ENCODE measurements around the gene CCDC68.

Gene CCDC68

DNA sequence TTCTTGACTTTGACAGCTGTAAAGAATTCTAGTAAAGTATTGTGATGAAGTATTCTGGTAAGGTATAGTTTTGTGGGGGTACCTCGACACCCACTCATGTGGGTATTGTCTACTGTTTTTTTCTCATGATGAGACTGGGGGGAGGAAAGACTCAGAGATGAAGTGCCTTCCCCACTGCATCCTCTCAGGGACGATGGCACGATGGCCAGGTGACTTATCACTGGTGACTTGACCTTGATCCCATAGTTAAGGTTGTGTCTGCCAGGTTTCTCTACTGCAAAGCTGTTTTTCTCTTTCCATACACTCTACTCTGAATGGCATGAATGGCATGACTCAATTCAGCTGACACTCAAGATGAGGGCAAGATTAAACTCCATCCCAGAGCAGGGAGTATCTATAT, 936 bp upstream of the CCDC68 start:
- no peak for DNase-seq

DNA sequence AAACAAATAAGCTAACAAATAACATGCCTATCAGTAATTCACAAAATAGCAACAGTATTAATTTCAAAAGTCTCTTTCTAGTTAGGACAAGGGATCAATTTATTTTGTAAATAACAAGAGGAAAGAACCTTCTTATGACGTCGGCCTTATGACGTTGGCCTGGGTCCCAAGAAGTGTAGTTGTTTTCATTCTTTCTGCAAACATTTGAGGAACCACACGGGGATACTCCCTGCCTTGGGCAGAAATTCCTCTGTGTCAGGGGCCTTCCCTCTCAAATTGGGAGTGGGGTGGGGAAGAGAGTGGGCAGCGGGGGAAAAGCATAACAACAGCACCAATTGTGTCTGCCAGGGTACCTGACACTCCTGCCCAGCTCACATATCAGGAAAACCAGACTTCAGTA, 1.3 kb downstream of the CCDC68 start:
- no peak for DNase-seq

DNA sequence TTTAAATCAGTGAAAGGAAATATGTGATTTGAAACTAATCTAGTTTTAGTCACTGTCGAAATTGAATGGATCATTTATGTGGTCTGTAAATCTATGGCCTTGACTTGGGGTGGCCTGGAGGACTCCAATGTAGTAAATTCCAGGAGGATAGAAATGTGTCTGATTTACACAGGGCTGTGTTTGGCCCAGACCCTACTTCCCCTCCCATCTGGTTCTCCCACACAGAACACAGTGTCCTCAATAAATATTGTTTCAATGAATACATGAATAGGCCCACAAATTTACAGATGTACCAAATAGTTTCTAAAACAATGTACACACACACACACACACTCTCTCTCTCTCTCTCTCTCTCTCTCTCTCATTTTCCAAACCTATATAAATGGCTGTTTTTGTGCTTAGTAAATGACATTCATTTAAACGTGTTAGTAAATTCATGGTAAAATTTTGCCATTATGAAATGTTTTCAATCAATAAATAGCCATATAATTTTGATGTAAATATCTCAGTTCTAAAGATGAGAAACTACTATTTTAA, 1.9 kb downstream of the CCDC68 start:
- DNase-seq, result no peak

DNA sequence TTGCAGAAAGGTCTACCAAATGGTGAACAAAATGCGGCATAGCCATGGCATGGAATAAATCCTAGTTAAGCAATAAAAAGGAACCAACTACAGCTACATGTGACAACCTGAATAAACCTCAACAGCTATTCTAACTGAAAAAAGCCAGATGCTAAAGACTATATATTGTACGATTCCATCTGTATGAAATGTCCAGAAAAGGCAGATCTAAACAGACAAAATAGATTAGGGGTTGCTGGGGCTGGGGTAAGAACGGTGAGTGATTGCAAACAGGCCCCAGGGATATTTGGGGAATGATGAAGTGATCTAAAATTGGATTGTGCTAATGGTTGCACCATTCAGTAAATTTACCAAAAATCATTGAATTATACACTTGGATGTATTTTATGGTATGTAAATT, 2.8 kb downstream of the CCDC68 start:
- DNase-seq, result no peak

DNA sequence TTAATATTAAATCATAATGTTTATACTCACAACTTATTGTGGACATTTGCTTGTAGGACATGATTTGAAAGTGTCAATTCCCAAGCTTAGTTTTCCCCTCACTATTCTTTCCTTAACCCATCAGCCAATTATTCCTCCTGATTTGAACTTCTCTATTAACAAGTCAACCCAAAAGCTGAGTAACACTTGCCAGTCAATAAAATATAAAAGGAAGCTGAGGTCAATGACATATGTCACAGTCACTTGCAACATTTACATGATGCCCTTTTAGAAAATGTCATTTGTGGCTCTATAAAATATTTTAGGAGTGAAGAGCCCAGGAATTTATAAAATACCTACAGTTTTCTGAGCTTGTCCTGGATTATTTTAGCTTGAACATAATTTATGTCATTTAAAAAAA, 7.2 kb downstream of the CCDC68 start:
- no peak for DNase-seq

DNA sequence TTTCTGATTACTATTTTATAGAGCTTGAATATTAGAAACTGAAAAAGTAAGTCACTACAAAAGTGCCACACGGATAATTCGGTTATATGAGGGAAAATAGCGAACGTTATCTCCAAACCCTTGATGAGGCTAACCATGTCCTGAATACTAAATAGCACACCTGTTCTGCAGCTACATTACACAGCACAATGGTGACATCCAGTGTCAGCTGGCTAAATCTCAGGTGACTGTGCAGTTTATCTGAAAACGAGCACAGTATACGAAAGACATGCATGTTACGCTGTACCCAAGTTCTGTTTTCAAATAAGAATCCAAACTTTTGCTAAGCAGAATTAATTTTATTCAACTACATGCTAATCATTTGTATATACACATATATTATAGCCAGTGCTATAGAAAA, 9.0 kb downstream of the CCDC68 start:
- DNase-seq, result no peak

DNA sequence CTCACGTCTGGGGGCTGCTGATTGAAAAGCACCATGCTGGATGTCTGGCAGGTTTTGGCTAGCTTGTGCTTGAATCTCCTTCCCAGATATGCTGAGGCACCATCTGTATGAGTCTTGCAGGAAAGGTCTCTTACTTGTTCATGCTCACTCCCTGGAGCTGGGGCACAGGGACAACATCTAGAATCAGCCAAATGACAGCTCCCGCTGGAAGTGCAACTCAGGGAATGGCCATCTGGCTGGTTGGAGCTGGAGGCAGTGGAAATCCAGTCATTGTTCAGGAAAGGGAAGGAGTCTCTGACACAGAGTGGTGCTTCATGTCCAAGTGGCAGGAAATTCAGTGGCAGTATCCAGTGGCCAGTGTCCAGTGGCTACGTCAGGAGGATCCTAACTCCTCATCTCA, 9.7 kb downstream of the CCDC68 start:
- DNase-seq, result no peak

DNA sequence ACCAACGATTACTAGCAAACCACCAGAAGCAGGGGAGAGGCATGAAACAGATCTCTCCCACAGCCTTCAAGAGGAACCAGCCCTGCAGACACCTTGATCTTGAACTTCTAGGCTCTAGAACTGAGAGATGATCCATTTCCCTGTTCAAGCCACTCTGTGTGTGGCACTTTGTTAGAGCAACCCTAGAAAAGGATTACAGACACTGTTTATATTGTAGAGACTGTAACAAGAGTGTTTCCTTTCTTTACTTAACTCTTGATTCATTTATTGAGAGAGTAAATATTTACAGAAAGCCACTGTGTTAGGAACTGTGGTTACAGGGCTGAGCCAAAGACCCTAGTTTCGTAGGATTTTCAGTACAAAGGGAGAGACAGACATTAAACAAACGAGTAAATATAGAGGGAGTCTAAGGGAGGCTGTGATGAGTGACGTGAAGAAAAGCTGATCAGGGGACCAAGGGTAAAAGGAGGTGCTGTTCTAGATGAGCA, 10.9 kb downstream of the CCDC68 start:
- DNase-seq, result no peak

DNA sequence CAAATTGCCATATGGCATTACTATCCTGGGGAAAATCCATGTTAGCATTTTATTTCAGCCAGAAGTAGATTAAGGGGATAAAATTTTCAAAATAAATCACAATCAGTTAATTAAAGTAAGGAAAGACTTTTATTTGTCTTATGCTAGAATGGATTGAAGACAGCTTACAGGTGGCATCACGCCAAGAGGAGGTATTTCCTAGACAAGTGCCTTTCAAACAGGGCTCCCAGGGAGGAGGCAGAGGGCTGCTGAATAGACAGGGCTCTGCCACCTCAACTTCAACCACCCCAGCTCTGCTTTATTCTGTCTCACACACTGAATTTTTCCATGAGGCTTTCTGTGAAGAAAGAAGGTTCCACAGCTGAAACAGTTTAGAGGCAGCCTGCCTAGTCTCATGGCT, 12.2 kb downstream of the CCDC68 start:
- no peak for DNase-seq

DNA sequence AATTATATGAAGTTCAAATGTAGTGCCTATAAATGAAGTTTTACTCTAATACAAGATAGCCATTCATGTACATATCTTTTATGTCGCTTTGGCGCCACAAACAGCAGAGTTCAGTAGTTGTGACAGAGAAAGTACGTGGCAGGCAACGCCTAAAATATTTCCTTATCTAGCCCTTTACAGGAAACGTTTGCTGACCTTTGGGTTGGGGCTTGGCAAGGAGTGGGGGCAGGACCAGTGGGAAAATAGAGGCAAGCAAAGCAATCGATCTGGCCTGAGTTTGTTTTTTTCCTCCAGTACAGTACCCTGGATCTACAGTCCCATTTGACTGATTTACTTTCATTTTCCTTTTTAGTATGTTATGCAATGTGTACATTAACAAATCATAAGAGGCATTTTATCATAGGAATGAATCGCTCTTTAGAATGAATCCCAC, 13.1 kb downstream of the CCDC68 start:
- DNase-seq, result no peak

DNA sequence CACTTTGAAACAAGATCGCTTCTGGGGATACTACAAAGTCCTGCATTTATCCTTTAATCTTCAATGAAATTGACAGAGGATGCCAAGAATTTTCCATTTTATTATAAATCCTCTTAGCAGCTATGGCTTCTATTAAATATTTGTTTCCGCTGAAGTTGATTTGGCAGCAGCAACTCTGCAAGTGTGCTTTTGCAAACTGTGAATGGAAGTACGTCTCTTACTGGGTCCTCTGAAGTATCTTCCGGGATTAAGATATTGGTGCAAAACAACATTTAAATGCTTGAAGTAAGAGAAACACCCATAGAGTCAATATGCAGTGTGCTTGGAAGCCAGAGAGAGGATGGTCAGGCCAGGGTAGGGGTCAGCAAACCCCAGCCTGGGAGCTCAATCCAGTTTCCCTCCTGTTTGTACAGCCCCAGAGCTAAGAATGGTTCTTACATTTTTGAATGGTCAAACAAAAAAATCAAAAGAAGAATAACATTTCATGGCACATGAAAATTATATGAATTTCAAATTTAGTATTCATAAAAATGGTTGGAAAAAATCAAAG, 13.6 kb downstream of the CCDC68 start:
- no peak for DNase-seq

DNA sequence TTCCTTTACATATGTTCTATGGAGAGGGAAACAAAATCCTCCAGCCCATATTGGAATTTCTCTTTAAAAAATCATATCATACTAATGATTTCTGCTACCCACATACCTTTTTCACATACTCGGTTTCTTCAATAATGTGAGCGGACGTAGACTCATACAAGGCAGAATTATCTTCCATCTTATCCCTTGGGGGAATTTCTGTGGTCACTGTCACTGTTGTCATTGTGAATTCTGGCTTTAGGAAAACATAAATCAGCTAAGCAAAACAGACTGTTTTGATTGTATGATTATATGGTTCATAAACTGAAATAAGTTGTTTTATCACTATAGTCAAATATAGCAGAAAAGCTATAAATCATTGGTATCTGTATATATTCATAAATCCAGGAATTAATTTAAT, 16.7 kb downstream of the CCDC68 start:
- no peak for DNase-seq

DNA sequence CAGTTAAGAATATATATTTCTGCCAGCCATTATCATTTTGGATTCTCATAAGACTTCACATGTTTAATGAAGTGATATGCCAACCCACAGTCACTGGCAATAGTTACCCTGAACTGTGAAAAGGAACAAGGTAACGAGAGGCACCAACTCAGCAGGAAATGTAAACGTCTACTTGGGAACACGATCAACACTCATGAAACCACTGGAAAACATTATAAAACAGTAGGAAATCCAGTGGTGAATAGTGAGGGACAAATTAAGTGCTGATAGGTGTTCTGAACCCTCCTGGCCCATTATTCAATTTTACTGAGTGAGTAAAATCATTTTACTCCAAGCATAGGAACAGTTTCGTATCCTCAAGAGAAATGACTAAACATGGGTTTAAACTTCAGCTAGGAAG, 17.1 kb downstream of the CCDC68 start:
- DNase-seq, result no peak

DNA sequence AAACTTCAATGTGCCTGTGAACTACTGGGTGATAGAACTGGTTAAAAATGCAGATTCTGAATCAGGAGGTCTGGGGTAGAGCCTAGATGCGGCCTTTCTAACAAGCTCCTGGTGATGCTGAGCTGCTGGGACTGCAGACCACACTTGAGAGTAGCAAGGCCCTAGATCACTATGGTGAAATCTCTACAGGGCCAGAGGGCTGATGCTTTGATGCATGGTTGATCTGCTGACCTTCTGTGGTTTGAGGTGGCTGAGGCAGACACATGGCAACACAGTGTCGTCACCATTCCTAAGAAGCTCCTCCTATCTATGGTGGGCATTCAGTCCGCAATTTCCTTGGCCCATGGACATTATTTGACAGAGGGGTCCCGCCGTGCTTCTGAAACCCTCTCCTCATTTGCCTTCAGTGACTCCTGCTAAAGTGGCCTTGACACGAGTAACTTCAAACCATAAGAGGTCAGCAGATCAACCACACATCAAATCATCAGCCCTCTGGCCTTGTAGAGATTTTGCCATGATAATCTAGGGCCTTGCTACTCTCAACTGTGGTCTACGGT, 19.8 kb downstream of the CCDC68 start:
- DNase-seq, result no peak

DNA sequence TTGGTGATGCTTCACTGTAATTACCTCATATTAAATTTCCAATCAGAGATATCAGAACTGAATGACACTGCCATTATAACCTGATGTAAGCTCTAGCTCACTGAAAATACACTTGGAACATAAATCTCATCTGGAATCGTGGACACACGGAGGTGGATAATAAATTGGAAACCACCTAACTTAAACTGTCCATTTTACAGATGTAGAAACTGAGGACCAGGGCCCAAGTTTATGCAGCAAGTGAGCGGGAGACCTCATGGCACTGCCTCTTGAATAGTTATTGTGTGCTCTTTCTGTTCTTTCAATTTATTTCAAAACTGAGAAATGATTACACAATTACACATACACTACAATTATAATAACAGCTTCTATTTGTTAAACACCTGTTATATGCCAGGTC, 20.8 kb downstream of the CCDC68 start:
- DNase-seq, result no peak

DNA sequence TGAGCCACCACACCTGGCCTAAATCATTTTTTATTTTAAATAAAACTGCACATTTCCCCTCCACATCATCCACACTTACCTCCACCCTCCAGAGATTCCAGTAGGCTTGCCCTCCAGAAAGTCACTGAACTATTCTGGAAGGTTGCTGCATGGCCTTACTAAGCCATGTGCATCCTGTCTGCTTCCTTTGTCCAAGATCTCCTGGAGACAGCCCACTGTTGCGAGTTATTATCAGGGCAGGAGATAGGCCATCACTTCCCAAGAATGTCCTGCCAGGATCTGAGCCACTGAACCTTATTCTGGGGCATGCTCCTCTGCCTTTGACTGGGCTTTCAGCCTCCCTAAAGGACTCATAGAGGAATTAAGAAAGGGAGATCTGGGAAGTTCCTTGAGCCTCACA, 26.8 kb downstream of the CCDC68 start:
- no peak for DNase-seq

DNA sequence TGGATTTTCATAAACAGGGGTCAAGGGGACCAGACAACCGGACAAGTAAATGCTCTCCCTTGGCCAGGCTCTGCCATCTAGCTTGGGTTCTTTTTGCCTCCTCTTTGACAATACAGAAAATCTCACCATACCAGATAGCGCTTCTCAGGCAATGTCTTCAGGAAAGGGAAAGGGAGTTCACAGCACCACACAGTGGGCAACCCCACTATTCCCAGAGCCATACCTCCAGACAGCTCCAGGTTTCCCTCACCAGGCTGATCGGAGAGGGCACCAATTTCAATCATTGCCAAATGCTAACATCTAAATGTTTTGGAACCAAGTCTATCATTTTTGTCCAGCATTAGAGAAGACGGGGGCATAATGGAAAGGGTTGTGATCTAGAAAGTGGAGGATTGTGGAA, 28.1 kb downstream of the CCDC68 start:
- DNase-seq, result no peak

DNA sequence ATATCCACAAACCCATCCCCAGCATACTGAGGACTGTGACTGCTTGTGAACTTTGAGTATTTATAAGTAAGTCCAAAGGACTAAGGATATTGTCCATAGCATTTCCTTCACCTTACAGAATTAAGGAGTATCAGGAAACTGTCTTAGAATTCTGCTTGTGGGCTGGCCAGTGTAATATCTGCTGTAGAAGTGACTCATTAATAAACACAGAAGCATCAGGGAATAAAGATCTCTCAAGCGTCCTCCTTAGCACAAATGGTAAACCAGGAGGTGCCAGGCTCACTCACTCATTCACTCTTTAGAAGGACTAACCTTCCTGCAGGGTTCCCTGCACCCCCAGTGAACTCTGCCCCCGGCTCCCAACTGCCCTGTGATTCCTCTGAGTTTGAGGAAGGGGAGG, 31.0 kb downstream of the CCDC68 start:
- no peak for DNase-seq

DNA sequence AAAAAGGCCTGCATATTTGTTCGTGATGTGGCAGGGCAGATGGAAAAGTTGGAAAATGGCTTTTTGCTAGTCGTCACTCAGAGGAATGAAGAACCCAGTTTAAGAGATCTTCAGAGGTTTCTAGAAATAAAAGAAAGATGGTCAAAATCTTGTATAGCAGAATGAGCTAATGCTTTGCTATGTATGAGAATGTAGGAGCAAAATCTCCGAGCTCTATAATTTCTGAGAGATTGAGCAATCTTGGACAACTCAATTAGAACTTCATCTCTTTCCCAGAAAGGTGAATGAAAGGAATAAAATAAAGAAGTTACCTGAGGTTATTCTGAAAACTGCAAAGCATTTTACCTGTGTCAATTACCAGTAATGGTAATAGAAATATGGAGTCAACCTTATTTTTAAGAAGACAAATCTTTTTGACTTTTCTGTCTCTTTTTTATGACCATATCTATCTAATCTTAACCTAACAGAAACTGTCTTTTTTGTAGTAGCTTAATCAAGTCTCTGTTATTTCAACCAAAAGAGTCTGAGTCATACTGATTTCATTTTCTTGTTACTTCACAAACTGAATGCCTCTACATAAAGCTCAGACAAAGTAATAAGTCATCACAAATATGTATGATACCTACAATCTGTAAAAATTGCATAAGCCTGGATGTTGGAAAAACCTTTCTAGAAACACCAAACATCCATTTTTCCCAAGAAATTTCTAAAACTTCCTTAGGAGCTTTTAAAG, 32.5 kb downstream of the CCDC68 start:
- no peak for DNase-seq

DNA sequence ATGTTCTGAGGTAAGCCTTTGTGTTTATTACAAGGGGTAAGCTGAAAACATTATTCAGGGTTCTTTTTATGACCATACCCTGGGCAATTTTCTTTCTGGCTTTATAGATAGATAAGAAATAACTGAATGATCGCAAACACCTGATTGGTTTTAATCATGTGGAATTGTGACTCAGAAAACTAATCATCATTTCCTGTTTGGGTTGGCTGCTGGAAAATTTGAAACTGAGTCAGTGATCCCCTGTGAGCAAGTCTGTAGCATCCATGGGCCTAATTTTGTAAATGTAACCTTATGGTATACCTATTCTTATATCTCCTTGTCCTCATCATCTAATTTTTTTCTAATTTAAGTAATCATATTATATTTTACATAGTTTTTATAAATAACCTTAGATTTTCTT, 34.3 kb downstream of the CCDC68 start:
- no peak for DNase-seq

DNA sequence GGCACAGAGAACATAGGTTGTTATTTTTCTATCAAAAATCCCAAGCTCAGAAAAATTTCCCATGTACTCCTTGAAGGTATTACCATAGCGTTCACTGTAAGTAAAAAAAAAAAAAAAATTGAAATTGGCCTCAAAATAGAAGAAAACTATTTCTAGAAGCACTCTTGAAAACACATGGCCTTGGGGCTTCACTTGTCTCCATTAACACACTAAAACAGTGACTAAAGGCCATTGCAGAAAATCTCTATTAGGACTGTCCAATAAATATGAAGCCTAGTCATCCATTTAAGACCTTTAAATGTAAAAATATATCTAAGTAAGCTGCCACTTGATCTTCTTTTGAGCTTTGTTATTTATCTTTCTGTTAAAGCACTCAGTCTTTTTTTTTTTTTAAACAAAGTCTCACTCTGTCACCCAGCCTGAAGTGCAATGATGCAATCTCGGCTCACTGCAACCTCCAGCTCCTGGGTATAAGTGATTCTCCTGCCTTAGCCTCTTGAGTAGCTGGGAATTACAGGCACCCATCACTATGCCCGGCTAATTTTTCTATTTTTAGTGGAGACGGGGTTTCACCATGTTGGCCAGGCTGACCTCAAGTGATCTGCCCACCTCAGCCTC, 35.8 kb downstream of the CCDC68 start:
- DNase-seq, result no peak

DNA sequence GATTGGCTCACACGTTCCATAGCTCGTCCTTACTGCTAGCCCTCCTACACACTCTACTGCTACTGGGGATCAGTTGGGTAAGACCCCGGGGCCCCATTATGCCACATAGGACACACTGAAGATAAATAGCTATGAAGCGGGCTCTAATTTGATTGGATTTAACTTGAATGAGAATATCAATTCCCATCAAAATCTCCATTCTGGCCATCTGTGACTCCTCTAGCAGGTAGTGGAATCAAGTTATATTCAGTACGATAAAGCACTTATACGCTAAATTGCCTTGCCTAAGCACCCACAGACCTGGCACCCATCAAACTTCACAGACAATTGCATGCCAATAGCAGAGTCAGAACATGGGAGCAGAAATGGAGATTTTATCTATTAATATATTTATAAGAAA, 39.8 kb downstream of the CCDC68 start:
- DNase-seq, result no peak

DNA sequence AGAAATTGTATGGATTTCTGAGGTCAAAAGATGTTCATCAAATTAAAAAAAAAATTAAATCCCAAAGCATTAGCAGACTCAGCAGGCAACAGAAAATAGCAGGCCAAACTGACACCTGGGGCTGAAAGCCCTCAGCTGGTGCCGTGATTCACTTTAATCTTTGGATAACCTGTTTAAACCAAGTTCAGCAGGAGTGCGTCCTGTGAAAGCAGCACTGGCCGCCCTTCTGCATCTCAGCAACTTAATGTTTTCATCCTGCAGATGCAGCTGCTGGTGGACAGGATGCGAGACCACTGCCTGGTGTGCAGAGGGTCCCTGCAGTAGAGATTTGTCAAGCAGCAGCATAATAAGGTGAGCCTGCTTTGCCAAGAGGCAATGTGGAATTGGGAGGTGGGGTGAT, 41.2 kb downstream of the CCDC68 start:
- no peak for DNase-seq

DNA sequence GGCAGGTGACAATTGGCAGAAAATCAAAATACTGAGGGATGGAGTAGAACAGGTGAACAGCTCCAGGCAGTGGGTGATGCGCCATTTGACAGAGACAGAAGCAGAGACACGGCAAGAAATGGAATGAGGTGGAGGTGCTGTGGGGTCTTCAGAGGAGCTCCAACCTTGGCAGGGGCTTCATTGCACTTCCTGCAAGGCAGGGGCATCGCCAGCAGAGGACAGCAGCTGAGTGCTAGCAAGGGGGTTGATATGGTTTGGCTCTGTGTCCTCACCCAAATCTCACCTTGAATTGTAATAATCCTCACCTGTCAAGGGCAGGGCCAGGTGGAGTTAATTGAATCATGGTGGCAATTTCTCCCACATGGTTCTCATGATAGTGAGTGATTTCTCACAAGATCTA, 42.8 kb downstream of the CCDC68 start:
- no peak for DNase-seq

Measured in activated CD4-positive, alpha-beta T cell treated with anti-CD3 and anti-CD28 coated beads, Interleukin-2, amount 50 U/mL, for 1 hour (primary cell).